GM19023 (cell line): ENCODE data around the gene BRD3OS.

ENCODE experiments used
- ATAC-seq: cut with Tn5 transposase; IDR thresholded peaks from one replicate; pipeline ENCODE4 v1.9.1; 2021; ENCODE audit warnings: mild to moderate bottlenecking, moderate library complexity; ENCODE audit not compliant: unreplicated experiment

The BRD3OS gene

DNA sequence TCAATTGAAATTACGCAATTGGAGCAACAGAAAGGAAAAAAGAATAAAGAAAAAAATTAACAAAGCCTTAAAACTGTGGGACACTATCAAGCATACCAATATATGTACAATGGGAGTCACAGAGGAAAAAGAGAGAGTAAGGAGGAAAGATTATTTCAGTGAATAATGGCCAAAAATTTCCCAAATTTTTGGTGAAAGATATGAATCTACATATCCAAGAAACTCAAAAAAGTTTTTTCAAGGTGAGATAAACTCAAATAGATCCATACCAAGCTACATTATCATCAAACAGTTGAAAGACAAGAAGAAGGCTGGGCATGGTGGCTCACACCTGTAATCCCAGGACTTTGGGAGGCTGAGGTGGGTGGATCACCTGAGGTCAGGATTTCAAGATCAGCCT lies 51.4 kb downstream of the BRD3OS start:
- ATAC-seq, result no peak
